A673 (cell line): Measurements from ENCODE around the gene CRK. TPM values are rescaled to one million over a fixed set of nuclear protein-coding genes. Genes with fewer than 3 reads are reported as not detected.

ENCODE experiments used
- BruUV-seq: library from RNA; stranded (reverse); fragments of 400-500 nt; replicated peaks from 2 replicates; lab custom pipeline; 2021; lab: Mats Ljungman, UMichigan
- CTCF ChIA-PET: fragments of 300-600 bp; sonication (Branson Sonifier 250); formaldehyde crosslinking; loops from one replicate; lab custom pipeline; 2022; ENCODE audit warnings: antibody characterized with exemption; lab: Charles Lee
- POLR2A ChIA-PET: fragments of 300-600 bp; sonication (Branson Sonifier 250); formaldehyde crosslinking; loops from one replicate; lab custom pipeline; 2022; ENCODE audit warnings: antibody characterized with exemption; ENCODE audit not compliant: low non-redundant PET; lab: Charles Lee
- DNase-seq: peaks from one replicate; pipeline ENCODE4 v3.0.0-alpha.2; 2015; ENCODE audit warnings: low spot score
- H3K27ac ChIP-seq: fragments of 200-600 bp; sonication (generic); 2 replicates; pipeline ENCODE4 v1.5.1; 2016; ENCODE audit warnings: mixed run types, low read depth, mild to moderate bottlenecking, mixed read lengths, antibody characterized with exemption, low read length; ENCODE audit not compliant: poor library complexity, severe bottlenecking
- H3K27me3 ChIP-seq: fragments of 200-600 bp; sonication (generic); replicated peaks from 2 replicates; pipeline ENCODE4 v1.6.1; 2017; ENCODE audit warnings: mixed run types, low read depth, mild to moderate bottlenecking, mixed read lengths, antibody characterized with exemption, low read length; ENCODE audit not compliant: insufficient read depth, poor library complexity
- H3K36me3 ChIP-seq: fragments of 200-600 bp; sonication (generic); 2 replicates; pipeline ENCODE4 v1.6.1; 2016; ENCODE audit warnings: mixed run types, mild to moderate bottlenecking, mixed read lengths, antibody characterized with exemption, low read length; ENCODE audit not compliant: insufficient read depth, poor library complexity, severe bottlenecking
- H3K4me1 ChIP-seq: fragments of 200-600 bp; sonication (generic); 2 replicates; pipeline ENCODE4 v1.6.1; 2017; ENCODE audit warnings: mixed run types, mild to moderate bottlenecking, mixed read lengths, antibody characterized with exemption, low read length; ENCODE audit not compliant: insufficient read depth, poor library complexity, severe bottlenecking
- H3K4me3 ChIP-seq: fragments of 200-600 bp; sonication (generic); 2 replicates; pipeline ENCODE4 v1.5.1; 2016; ENCODE audit warnings: low read depth, mixed run types, mild to moderate bottlenecking, mixed read lengths, low read length; ENCODE audit not compliant: poor library complexity, severe bottlenecking
- H3K9me3 ChIP-seq: fragments of 200-600 bp; sonication (generic); 2 replicates; pipeline ENCODE4 v1.6.1; 2016; ENCODE audit warnings: mixed run types, low read depth, mild to moderate bottlenecking, mixed read lengths, antibody characterized with exemption, low read length; ENCODE audit not compliant: poor library complexity, severe bottlenecking
- CTCF ChIP-seq: fragments of 300-800, 200-600 bp; sonication (generic); conservative IDR thresholded peaks from 2 replicates; pipeline ENCODE4 v1.5.1; 2017; ENCODE audit warnings: low read depth, mild to moderate bottlenecking, antibody characterized with exemption, low read length, moderate library complexity, mixed read lengths
- EZH2 ChIP-seq: fragments of 200-600 bp; sonication (generic); IDR thresholded peaks from 2 replicates; pipeline ENCODE4 v1.6.1; 2017; ENCODE audit warnings: borderline replicate concordance, low read depth, mild to moderate bottlenecking, mixed read lengths, antibody characterized with exemption, low read length; ENCODE audit not compliant: poor library complexity, severe bottlenecking
- intact Hi-C: fragments of 100-400 bp; cut with micrococcal nuclease; formaldehyde crosslinking; loops from one replicate; pipeline ENCODE4 v1.10.0; 2022; ENCODE audit not compliant: unreplicated experiment
- total RNA-seq: library from RNA; stranded (reverse); gene quantifications from 2 replicates; pipeline ENCODE4 v1.2.3, GENCODE V29; 2021

Gene CRK
- total RNA-seq, 1 experiment from 2014 or later: 85.9 TPM

- CTCF ChIA-PET: interaction anchor here (0.6 kb wide), 2 partner anchors 10 to 36 kb away, joined by 3 to 4 read pairs; no protein-coding TSS in a partner anchor
- no TSS peak for BruUV-seq
Observed at GRCh38 chr17:1402262-1402586, 53.8 kb downstream of the CRK start.

GRCh38 chr17:1399679-1400512 is 56.1 kb downstream of the CRK start, which contains the start of gene YWHAE:
TSS of gene YWHAE (minus strand) at chr17:1400222. CDS start at chr17:1400110, 112 bp downstream.
- POLR2A ChIA-PET: interaction anchor here (0.6 to 0.7 kb wide), 3 partner anchors 11 to 1120 kb away, joined by 8 to 19 read pairs (median 14); no protein-coding TSS in a partner anchor
- H3K27me3 ChIP-seq: no peaks in the 10 kb centered on the region
- BruUV-seq: no TSS peak
- H3K27ac ChIP-seq: peak within 1 kb of the TSS; percentile 98
- CTCF ChIA-PET: interaction anchor here (1.3 kb wide), 1 partner anchor 35 kb away, joined by 3 read pairs; no protein-coding TSS in a partner anchor
- peaks cover 18% of the 10 kb centered on the region for H3K36me3 ChIP-seq
- H3K4me1 ChIP-seq: peaks cover 16% of the 10 kb centered on the region
- intact Hi-C loops: no loop called here
- TF ChIP-seq CTCF (no peak), EZH2 (no peak)
- H3K4me3 ChIP-seq: peak within 1 kb of the TSS; percentile 97
- no peaks in the 10 kb centered on the region for H3K9me3 ChIP-seq
- DNase-seq: peak; percentile 99

More at GRCh38 chr17:1402262-1402586, 53.8 kb downstream of the CRK start:
- DNase-seq: no peak
- no peak overlapping the region for H3K4me3 ChIP-seq
- peaks cover 7% of the 10 kb centered on the region for H3K36me3 ChIP-seq
- intact Hi-C loops: no loop called here
- POLR2A ChIA-PET: no interaction called here
- TF ChIP-seq CTCF (no peak), EZH2 (no peak)
- no peak overlapping the region for H3K27ac ChIP-seq
- H3K9me3 ChIP-seq: no peaks in the 10 kb centered on the region
- H3K4me1 ChIP-seq: peaks cover 12% of the 10 kb centered on the region
- H3K27me3 ChIP-seq: no peaks in the 10 kb centered on the region

GRCh38 chr17:1398931-1399678 is 56.9 kb downstream of the CRK start:
- H3K4me3 ChIP-seq: peak overlapping the region; percentile 97
- intact Hi-C loops: no loop called here
- CTCF ChIA-PET: interaction anchor here (1.3 kb wide), 1 partner anchor 34 kb away, joined by 3 read pairs; no protein-coding TSS in a partner anchor
- POLR2A ChIA-PET: interaction anchor here (0.7 kb wide), 1 partner anchor 1120 kb away, joined by 8 read pairs; no protein-coding TSS in a partner anchor
- BruUV-seq: no TSS peak
- no peak for TF ChIP-seq CTCF
- no peak for TF ChIP-seq EZH2
- H3K4me1 ChIP-seq: peaks cover 16% of the 10 kb centered on the region
- H3K9me3 ChIP-seq: no peaks in the 10 kb centered on the region
- H3K27me3 ChIP-seq: no peaks in the 10 kb centered on the region
- peak; percentile 42 for DNase-seq
- peak overlapping the region; percentile 98 for H3K27ac ChIP-seq
- H3K36me3 ChIP-seq: peaks cover 18% of the 10 kb centered on the region
